Activated T-cell treated with anti-CD3 and anti-CD28 coated beads, Interleukin-2, amount 50 U/mL, for 48 hours (primary cell): ENCODE data around the gene APOBEC3B.
"Not testable (repeated sequence)": the region's sequence is repeated elsewhere in the genome, so short reads cannot be mapped to it uniquely, and the experiment has no call there.

Experiments used
- DNase-seq, 2 experiments: peaks; one replicate each; pipeline ENCODE4 v3.0.0-alpha.2; 2020

APOBEC3B gene

DNA sequence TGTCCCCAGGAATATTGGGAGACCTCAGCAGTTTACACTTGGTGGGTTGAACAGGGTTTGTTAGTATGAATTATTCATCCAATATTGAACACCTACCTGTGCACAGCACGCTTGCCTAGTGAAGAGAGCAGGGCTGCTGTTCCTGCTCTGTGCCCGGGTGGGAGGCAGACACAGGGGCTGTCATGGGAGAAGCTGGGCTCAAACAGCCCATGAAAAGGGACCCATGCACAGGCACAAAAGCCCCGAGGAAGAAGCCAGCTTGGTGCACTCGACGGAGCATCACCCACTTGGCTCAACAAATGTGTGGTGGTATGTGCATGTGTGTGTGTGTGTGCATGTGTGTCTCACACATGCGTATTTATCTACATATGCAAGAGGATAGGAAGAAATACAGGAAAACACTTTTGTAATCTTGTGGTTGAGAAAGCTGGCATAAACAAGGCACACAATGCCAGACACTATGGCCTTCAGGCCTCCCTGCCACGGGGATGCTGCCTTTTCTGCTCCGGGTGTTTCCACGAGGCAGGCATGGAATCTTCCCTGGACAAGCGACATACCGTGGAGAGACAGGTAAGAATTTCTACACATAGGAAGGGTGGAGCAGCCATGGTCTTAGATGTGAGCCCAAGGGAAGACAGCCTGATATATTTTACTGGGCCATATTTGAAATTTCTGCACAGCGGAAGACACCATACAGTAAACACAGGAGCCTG is 29.7 kb upstream of the APOBEC3B start:
- no peak for DNase-seq

DNA sequence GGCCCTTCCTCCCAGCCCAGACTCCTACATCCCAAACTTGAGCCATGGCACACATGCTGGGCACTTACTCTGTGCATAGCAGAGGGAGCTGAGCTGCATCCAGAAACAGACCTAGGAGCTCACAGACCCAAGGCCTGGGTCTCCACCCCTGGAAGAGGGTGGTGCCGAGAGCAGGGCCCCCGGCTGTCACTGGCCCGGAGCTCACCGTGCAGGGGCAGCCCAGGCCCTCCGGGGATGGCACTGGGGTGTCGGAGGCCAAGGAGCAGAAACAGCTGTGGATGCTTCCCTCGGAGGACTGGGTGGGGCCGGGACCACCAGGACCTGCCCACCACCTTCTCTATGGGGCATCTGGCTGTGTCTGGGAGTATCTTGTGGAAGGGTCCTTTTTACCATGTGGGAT is 29.1 kb upstream of the APOBEC3B start:
- DNase-seq, result no peak

DNA sequence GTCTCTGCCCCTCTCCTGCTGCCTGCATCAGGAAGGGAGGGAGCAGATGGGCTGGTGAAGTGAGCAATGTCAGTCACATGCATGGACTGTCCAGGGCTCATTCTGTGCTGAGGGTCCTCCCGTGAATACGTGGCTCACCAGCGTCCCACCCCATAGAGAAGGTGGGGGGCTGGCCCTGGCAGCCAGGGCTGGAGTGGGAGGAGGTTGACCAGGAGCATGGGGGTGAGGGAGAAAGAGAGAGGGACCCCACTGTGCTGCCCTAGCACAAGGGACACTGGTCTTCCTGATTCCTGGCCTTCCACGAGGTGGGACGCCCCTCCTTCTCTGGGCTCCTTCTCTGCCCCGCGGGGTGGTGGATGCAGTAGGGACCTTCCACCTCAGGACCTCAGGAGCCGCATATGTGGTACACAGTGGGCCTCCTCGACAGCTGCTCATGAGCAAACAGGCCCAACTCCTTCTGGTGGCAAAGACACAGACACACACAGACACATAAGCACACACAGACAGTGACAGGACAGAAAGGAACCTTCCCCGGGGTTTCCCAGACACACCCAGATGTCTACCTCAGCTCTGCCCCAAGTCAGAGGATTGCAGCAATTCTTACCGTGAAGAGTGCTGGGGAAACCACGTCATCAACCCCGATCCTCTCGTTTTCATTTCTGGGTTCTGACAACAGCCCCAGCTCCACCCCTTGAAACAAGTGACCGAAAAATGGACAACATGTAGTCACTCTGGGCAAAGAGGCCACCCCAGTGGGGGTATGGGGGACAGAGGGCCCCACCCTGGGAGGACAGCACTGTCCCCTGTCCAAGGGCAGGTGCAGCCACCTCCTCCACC is 28.4 kb upstream of the APOBEC3B start:
- DNase-seq, result peak; percentile 81 to 84

DNA sequence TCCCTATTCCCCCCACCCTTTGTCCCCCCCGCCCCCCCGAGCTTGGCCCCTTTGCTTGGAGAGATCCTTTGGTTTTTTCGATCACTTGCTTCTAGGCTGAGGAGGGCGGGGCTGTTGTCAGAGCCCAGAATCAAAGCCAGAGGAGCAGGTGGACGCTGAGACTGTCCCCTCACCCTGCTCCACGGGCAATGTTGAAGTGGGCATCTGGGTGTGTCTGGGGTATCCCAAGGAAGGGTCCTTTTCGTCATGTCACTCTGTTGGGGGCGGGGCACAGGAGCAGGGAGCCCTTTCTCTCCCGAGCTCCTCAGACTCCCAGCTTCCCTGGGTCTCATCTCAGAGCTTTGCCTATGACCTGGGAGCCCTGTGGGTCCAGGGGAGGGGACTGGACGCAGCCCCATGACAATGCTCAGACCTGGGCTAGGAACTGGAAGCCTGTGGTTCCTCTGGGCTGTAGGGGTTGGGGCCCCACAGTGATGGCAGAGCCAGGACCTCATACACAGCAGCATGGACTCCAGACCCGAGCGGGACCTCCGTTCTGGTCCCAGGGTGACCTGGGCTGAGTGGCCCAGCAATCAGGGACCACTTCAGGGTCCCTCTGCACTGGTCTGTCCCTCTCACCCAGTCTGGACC is 27.6 kb upstream of the APOBEC3B start:
- DNase-seq, result peak in 1 of 2 experiments; percentile 52

DNA sequence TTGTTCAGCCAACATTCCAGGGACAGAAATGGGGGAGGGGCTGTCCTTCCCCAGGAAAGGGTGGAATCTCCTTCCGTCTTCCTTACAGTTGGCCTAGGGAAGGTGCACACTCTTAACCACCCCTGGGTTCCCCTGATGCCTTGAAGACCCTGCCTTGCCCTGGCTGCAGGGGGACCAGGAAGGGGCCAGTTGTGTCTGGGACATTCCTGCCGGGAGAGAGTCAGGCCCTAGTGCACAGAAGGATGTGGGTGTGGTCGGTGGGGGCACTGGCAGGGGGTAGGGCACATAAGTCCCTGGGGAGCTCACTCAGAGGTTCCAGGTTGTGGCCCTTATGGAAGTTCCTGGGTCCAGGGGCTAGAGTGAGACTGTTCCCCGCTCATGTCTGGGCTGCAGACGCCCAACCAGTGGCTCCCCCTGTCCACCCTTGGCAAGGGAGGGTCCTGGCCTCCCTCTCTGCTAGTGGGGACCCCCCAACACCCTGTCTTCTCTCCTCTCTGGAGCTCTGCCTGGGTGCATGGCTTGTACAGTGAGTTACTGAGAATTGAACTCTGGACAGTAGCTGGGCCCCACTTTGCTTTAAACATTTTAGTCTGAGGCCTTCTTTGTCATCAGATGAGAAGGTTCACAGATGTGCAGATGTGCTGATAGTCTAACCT is 26.8 kb upstream of the APOBEC3B start:
- DNase-seq, result no peak

DNA sequence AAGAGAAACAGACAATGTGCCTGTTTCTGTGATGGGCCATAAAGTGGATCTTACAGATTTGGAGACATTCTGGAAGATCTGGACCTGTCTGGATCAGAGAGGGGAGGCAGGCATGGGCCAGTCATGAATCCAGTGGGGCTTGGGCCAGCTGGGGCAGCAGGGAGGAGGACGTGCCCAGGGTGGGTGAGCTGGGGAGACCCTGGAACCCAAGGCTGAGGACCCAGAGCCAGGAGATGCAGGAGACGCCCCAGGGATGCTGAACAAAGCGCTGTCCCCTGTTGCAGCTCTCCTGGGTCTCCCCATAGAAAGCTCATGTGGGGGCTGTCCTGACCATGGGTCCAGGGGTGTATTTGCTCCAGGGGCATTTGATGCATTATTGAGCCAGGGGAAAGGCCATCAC is 26.2 kb upstream of the APOBEC3B start:
- DNase-seq, result no peak

DNA sequence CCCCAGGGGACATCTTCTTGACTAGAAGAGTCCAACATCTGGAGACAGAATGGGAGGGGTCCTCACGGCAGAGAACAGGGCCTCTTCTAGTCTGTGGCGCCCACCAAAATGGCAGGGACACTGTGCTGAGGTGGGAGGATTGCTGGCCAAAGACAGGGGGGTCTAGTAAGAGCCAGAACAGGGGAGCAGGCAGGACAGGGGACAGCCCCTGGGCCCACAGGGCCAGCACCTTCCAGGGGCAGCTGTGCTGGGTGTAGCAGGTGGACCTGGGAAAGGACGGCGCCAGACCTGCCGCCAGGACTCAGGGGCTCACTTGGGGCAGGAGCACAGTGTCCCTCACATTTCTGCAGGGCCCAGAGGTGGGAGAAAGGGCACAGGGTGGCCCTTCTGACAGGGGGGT is 25.6 kb upstream of the APOBEC3B start:
- DNase-seq, result no peak

DNA sequence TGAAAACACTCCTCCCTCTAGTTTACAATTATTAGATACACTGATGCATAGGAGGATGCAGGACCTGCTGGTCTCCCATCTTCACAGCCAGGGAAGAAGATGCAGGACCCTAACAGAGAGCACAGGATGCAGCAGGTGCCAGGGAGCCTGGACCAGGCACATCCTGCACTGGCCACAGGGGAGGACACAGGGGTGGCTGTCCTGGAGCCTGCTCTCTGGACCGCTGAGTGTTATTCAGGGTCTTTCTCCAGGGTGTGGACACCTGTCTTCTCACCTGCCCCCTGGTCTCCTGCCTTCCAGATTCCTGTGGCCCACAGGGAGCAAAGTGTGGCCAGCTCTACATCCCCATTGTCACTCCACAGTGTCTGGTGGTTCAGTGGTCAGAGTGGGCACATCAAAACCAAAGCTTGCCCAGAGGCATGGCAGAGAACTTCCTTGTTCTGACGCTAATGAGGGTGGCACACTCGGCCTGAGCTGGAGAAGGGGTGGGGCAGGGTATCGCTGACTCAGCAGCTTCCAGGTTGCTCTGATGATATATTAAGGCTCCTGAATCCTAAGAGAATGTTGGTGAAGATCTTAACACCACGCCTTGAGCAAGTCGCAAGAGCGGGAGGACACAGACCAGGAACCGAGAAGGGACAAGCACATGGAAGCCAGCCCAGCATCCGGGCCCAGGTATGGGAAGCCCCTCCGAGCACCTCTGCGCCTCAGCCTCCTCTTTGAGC is 24.9 kb upstream of the APOBEC3B start, which contains the start of gene APOBEC3A:
Gene APOBEC3A, plus strand, starts transcription at position 564 of the 725 bp plus-strand sequence. Its CDS starts 83 bp downstream, at position 647.
- DNase-seq, result no peak

DNA sequence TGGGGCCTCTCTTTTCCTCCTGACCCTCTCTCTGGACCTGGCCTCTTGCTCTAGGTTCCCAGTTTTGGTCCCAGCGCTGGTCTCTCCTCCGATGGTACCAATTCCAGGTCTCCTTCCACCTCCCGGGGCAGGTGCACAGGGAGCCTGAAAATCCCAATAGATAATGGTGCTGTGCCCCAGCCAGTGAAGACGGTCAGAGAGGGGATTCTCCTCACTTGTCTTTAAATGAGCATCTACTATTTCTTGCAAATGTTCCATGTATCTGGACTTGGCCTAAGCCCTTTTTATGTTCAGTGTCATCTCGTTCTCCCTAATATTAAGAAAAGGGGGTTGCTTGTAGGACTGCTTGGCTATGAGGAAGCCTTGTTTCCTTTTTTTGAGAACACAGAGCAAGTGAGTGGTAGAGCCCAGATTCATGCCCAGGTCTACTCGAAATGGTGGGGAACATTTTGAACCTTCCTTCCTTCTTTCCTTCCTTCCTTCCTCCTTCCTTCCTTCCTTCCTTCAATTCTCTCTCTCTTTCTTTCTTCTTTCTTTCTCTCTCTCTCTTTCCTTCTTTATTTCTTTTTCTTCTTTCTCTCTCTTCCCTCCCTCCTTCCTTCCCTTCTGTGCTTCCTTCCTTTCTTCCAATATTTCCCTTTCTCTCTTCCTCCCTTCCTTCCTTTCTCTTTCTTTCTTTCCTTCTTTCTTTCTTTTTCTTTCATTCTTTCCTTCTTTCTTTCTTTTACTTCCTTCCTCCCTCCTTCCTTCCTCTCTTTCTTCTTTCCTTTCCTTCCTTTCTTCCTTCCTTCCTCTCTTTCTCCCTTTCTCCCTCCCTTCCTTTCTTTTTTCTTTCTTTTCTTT is 24.1 kb upstream of the APOBEC3B start:
- DNase-seq, result no peak

DNA sequence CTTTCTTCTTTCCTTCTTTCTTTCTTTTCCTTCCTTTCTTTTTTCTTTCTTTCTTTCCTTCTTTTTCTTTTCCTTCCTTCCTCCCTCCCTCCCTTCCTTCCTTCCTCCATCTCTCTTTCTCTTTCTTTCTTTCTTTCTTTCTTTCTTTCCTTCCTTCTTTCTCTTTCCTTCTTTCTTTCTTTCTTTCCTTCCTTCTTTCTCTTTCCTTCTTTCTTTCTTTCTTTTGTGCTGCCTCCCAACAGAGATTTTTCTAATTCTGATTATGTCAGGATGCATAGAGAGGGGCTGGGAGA is 23.6 kb upstream of the APOBEC3B start:
- not testable (repeated sequence) for DNase-seq

DNA sequence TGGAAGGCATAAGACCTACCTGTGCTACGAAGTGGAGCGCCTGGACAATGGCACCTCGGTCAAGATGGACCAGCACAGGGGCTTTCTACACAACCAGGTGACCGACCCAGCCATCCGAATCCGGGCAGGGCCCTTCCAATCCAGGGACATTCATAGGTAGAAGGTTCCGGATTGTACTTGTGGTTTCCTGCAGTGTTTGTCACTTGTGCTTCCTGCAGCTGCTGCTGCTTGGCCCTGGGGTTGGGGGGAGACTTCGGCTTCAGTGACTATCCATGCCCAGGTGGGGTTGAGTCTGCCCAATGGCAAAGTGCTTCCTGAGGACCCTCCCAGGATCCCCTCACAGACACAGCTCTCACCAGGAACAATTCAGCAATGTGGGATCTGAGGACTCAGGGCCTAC is 22.6 kb upstream of the APOBEC3B start:
- no peak for DNase-seq

DNA sequence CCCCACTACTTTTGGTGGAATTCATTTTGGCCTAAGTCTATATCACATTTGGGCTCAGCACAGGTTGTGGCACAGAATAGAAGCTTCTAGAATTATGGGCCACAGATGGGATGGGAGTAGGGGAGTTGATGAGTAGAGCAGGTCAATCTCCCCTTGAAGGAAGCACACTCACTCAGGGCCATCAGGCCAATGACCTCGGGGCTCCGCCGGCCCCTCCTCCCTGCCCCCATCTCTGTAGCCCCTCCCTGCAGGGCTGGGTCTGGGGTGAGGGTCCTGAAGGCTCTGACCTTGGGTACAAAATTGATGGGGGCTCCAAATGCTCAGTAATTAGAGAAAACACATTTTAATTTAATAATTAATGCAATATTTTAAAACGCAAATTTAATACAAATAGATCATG is 21.5 kb upstream of the APOBEC3B start:
- DNase-seq, result not testable (repeated sequence)

DNA sequence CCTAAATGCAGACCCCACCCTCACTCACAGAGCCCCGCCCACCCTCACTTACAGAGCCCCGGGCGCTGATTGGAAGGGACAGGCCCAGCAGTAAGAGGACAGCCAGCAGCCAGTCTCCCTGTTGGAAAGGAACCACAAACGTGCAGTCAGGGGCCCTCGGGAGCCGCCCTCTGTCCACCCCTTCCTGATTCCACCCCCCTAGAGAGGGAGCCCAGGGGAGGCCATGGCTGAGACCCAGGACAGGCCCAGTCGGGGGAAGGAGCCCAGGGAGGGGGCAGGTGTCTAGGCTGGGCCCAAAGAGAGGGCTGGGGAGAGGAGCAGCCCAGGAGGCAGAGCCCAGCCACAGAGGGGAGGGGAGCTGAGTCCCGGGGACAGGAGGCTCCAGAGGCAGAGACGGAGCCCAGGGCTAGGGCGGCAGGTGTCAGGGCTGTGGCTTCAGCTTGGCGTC is 18.8 kb upstream of the APOBEC3B start:
- not testable (repeated sequence) for DNase-seq

DNA sequence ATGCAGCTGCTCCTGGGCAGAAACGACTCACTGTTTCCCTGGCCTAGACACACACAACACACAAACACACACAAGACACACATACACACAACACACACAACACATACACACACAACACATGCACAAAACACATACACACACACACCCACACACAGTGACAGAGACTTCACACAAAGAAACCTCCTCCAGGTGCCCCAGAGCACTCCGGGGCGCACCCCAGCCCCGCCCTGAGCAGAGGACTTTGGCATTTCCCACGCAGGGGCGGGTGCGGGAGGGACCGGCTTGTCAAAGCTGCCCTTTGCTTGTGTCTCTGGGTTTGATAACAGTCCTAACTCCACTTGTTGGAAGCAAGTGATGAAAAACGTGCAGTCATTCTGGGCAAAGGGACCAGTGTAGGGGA is 18.3 kb upstream of the APOBEC3B start:
- no peak for DNase-seq

DNA sequence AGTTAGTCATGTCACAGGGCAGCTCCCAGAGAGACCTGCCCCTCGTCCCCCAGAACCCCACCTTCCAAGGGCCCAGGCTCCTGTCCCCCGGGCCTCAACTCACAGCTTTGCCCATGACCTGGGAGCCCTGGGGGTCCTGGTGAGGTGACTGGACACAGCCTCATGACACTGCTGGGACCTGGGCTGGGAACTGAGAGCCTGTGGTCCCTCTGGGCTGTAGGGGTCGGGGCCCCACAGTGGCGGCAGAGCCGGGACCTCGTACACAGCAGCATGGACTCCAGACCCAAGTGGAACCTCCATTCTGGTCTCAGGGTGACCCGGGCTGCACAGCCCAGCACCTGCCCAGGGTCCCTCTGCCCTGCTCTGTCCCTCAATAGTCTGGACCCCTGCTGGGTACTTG is 17.8 kb upstream of the APOBEC3B start:
- no peak for DNase-seq

DNA sequence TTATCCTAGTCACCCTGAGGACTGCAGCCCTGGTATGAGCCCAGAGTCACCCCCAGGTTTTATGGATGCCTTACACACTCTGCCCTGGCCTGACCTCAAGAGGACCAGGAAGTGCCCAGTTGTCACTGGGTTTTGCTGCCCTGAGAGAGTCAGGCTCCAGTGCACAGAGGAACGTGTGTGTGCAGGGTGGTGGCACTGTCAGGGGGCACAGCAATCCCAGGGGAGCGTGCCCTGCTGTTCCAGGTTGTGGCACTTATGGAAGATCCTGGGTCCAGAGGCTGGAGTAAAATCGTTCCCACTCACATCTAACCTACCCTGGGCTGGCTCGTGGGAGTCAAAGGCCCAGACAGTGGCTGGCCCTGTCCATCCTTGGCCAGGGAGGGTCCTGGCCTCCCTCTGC is 17.2 kb upstream of the APOBEC3B start:
- DNase-seq, result no peak

DNA sequence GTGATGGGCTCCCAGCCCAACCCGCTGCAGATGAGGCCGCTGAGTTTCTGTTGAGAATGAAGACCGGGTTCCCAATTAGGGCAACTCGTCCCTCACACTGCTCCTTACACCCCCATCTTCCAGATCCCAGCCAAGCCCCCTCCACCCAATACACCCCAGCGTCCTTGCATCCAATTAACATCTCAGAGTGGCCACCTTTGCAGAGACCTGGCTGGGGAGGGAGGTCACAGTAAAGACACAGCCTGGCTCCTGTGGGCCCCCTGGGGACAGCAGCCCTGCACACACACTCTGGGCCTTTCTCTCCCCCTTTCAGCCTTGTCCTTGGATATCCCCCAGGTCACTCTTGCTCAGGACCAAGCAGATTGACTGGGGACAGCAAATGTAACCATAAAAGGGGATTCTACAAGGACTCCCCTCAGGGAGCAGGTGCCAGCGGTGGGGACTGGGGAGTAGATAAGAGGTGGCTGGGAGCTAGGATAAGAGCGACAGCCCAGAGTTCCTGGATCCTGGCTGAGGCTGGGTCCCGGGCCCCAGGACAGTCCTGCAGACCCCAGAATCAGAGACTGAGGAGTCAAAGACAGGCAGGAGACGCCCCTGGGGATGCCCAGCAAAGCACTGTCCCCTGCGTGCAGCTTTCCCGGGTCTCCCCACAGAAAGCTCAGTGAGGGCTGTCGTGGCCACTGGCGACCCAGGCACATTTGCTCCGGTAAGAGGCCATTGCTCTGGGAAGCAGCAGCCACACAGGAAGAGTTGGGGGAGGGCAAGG is 16.4 kb upstream of the APOBEC3B start:
- no peak for DNase-seq

DNA sequence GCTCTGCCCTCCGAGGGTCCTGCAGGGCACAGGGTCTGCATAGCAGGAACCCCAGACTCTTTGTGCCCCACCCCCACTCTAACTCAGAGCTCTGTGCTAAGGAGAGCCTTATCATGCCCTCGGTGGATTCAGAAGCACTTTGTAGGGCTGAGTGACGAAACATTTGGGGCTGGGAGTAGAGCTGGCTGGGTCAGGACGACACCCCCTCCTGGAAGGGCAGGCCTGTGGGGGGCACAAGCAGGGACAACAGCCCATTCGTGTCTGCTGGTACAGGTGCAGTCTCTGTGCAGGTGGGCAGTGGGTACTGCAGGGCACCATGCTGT is 15.8 kb upstream of the APOBEC3B start:
- DNase-seq, result no peak

DNA sequence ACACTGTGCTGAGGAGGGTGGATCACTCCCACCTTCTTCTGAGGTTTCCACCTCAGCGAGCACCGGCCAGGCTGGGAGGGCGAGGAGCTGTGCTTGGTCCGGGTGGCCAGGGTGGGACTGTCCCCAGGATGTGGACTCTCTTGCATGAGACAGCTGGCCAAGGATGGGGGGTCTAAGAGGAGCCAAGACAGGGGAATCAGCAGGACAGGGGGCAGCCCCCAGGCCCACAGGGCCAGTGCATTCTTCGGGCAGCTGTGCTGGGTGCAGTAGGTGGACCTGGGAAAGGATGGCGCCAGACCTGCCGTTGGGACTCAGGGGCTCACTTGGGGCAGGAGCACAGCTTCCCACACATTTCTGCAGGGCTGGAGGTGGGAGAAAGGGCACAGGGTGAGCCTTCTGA is 15.2 kb upstream of the APOBEC3B start:
- DNase-seq, result no peak

DNA sequence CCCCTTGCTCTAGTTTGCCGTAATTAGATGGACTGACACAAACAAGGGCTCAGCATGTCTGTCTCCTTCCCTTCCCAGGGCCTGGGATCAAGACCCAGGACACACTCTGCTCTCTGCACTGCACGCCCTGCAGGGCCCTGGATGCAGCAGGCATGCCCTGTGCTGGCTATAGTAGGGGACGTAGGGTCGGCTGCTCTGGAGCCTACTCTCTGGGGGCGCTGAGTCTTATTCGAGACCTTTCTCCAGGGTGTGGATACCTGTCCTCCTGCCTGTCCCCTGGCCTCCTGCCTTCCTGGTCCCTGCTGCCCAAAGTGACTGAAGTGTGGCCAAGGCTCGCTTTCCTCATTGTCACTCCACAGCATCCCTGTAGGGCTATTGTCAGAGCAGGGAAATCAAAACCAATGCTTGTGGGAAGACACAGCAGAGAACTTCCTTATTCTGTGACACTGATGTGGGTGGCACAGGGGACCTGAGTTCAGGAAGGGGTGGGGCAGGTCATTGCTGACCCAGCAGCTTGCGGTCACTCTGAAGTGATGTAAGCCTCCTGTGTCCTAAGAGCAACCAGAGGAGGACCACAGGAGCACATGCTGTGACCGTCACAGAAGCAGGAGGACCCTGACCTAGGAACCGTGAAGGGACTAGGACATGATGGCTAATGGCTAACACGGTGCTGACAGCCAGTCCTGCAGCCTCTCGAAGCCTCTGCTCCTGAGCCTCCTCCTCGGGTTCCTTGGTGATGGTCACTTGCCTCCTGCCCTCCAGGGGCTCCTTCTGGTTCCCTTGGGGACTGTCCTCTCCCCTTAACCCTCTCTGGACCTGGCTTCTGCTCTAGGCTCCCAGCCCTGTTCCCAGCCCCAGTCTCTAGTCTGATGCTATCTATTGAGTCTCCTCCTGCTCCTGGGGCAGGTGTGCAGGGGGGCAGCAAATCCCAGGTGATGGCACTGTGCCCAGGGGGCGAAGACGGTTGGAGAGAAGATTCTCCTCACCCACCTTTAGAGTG is 14.4 kb upstream of the APOBEC3B start:
- no peak for DNase-seq
